SIG-M5 (cell line): ENCODE measurements around the gene PANX3.

Experiments used
- DNase-seq: peaks from one replicate; lab custom pipeline; 2025; lab: John Stamatoyannopoulos, UW

PANX3 gene

DNA sequence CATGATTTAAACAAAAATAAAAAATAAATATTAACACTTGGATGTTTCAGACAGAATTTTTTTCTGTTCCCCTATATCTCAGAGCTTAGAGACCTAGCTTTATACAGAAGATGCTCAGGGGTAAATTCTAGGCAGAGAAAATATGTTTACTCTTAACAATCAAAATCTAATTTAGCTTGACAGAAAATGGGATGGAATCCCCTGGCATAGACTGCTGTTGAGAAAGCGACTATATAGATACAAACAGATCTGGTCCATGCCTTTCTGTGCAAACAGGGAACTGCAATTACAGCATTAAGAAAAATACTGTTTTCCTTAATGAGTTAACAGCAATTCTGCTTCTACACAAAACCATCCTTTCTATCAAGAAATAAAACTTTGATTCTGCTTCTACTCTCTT, 47.8 kb downstream of the PANX3 start:
- DNase-seq, result no peak

DNA sequence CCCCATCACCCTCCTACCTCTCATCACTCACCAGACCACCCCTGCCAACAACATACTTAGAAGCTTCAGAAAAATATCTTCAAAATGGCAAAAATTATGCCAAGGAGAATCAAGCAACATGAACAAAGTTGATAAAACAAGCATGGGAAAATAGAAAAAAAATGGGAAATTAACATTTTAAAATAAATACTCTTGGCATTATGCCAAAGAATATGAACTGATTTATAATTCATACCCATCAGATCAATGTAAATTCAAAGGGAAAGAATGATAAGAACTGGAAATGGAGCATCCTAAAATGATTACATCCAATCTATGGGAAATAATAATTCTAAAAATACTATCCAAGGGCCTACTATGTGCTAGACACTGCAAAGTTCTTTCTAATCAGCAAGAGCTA, 50.3 kb downstream of the PANX3 start:
- DNase-seq, result no peak

DNA sequence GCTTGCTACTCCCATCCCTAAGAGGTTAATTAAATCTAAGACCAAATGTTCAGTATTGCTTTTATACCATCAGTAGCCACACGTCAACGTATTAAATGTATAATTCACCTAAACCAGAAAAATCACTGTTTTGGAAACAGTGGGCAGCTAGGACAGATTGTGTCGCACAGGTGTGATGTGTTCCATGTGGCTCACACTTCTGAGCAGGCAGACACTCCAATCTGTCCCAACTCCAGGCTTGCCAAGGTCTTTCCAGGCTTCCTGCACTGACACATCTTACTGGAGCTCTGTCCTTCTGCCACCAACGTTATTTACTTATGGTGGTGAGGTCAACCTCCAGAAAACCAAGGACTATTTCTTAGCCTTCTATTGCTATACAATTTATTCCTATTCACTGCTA, 50.9 kb downstream of the PANX3 start:
- no peak for DNase-seq

DNA sequence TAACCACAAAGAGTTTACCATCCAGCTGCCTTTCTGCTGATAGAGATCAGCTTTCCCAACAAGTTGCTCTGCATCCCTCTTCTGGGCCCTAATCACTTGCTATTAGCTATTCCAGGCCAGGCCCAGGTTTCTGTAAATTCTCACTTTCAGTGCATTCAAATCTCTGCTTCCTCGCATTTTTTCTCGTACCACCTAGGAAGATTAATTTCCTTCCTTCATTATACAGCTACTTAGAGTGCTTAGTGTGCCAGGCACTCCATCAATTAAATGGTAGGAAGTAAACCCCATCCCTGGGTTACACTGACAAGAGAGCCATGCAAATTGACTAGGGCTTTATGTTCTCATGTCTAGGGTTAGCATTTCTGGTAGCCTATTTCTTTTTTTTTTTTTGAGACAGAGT, 52.6 kb downstream of the PANX3 start:
- DNase-seq, result no peak

DNA sequence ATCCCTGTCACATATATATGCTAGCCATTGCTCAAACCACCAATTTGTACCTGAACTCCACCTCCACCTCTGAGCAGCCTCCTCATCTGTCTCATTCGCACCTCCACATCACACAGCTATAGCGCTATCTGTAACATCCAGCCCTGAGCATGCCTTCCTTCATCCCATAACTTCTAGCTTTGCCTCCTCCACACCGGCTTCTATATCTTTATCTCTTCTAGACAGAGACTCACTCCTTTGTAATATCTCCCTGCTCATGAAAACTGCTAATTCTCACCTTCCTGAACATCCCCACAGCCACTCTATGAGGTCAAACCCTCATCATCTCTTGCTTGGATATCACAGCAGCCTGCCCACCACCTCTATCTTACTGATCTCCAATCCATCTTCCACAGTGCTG, 56.4 kb downstream of the PANX3 start:
- no peak for DNase-seq

DNA sequence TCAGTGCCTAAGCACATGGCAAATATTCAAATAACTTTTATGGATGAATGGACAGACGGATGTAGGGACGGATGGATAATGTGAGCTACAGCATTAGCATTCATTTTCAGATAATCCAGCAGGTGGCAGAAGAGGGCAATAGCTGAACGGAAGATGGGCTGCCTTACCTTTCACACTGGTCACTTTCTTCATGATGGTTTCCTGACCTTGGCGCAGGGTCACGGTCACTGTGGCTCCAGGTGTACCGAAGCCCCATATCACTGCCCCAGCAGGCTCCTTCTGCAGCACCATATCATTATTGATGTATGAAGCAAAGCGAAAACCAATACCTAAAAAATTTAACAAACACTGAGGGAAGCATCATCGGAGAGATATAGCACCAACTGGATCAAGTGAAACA, 58.0 kb downstream of the PANX3 start:
- DNase-seq, result no peak
